ENCODE measurements around the gene TTI1. TPM values are rescaled to one million over a fixed set of nuclear protein-coding genes. Genes with fewer than 3 reads are reported as not detected.

The TTI1 gene
- polyA plus RNA-seq, 1 donor from 2014 or later: 20.0 TPM

DNA sequence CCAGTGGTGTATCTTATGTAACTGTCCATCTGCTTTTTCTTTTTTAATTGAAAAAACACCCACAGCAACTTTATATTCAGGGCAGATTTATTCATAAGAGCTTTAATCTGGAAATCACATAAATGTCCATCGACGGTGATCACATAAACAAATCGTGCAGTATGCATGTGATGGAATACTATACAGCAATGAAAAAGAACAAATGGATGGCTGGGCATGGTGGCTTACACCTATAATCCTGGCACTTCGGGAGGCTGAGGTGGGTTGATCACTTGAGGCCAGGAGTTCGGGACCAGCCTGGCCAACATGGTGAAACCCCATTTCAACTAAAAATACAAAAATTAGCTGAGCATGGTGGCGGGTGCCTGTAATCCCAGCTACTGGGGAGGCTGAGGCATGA lies 91.3 kb downstream of the TTI1 start:
- Histone ChIP-seq H3K27ac (ENCODE audit: low read length) (no peak overlapping the region), H3K36me3 (ENCODE audit: insufficient read depth, low read length) (no peaks in the 10 kb centered on the region), H3K79me2 (replicated peaks; ENCODE audit: insufficient read depth, low read length) (no peaks in the 10 kb centered on the region), H3K9ac (ENCODE audit: low read length) (no peak overlapping the region), H3K27me3 (ENCODE audit: insufficient read depth, low read depth, low read length) (no peaks in the 10 kb centered on the region), H3F3A (ENCODE audit: insufficient read depth, low read length, poor library complexity, severe bottlenecking) (no peaks in the 10 kb centered on the region), H2AFZ (ENCODE audit: low read depth, low read length) (no peak overlapping the region), H3K9me3 (ENCODE audit: low read length) (no peaks in the 10 kb centered on the region), H3K4me2 (ENCODE audit: low read length) (no peak overlapping the region), H3K4me3 (ENCODE audit: low read length) (no peak overlapping the region), H3K9me2 (ENCODE audit: insufficient read depth, low read length) (no peaks in the 10 kb centered on the region), H4K20me1 (ENCODE audit: insufficient read depth) (no peaks in the 10 kb centered on the region)
- no peak for TF ChIP-seq SMC3 (conservative IDR thresholded peaks at IDR 0.05; ENCODE audit: poor library complexity)
- no peak for TF ChIP-seq MXI1 (conservative IDR thresholded peaks at IDR 0.05; ENCODE audit: poor library complexity, severe bottlenecking)
- TF ChIP-seq EZH2 (IDR thresholded peaks at IDR 0.05; ENCODE audit: borderline replicate concordance, insufficient read depth, low read length, poor library complexity, severe bottlenecking): no peak
- TF ChIP-seq, protein P1, sequence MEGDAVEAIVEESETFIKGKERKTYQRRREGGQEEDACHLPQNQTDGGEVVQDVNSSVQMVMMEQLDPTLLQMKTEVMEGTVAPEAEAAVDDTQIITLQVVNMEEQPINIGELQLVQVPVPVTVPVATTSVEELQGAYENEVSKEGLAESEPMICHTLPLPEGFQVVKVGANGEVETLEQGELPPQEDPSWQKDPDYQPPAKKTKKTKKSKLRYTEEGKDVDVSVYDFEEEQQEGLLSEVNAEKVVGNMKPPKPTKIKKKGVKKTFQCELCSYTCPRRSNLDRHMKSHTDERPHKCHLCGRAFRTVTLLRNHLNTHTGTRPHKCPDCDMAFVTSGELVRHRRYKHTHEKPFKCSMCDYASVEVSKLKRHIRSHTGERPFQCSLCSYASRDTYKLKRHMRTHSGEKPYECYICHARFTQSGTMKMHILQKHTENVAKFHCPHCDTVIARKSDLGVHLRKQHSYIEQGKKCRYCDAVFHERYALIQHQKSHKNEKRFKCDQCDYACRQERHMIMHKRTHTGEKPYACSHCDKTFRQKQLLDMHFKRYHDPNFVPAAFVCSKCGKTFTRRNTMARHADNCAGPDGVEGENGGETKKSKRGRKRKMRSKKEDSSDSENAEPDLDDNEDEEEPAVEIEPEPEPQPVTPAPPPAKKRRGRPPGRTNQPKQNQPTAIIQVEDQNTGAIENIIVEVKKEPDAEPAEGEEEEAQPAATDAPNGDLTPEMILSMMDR (IDR thresholded peaks at IDR 0.05; ENCODE audit: poor library complexity, severe bottlenecking): no peak
- TF ChIP-seq POLR2AphosphoS5 (IDR thresholded peaks at IDR 0.05): no peak
- no peak for TF ChIP-seq REST (IDR thresholded peaks at IDR 0.05; ENCODE audit: borderline replicate concordance)
- TF ChIP-seq EP300 (conservative IDR thresholded peaks at IDR 0.05; ENCODE audit: poor library complexity, severe bottlenecking): no peak
- TF ChIP-seq RAD21 (conservative IDR thresholded peaks at IDR 0.05): no peak
- no peak for TF ChIP-seq TAF1 (IDR thresholded peaks at IDR 0.05; ENCODE audit: low read depth)

DNA sequence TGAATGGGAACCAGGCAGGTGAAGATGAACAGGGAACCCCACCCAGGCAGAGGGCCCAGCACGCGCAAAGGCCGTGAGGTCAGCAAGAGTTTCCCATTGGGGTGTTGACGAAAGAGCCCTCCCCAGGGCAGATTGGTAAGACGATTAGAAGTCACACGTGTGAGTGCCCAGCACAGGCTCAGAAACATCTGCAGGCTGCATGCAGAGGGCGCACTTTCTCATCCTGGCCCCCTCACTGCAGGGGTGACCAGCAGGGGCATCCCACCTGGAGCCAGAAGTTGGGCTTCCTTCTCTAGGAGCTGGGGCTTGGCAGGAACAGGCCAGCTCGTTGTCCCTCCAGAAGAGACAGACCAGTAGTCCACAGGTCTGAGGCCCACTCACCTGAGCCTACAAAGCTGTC lies 91.9 kb downstream of the TTI1 start:
- Histone ChIP-seq H3K4me2 (ENCODE audit: low read length) (no peak overlapping the region), H3F3A (ENCODE audit: insufficient read depth, low read length, poor library complexity, severe bottlenecking) (no peaks in the 10 kb centered on the region), H3K4me3 (ENCODE audit: low read length) (no peak overlapping the region), H3K79me2 (replicated peaks; ENCODE audit: insufficient read depth, low read length) (no peaks in the 10 kb centered on the region), H3K9ac (ENCODE audit: low read length) (no peak overlapping the region), H3K36me3 (ENCODE audit: insufficient read depth, low read length) (no peaks in the 10 kb centered on the region), H3K9me2 (ENCODE audit: insufficient read depth, low read length) (no peaks in the 10 kb centered on the region), H2AFZ (ENCODE audit: low read depth, low read length) (no peak overlapping the region), H3K27ac (ENCODE audit: low read length) (no peak overlapping the region), H3K9me3 (ENCODE audit: low read length) (no peaks in the 10 kb centered on the region), H4K20me1 (ENCODE audit: insufficient read depth) (no peaks in the 10 kb centered on the region), H3K27me3 (ENCODE audit: insufficient read depth, low read depth, low read length) (no peaks in the 10 kb centered on the region)
- no peak for TF ChIP-seq RAD21 (conservative IDR thresholded peaks at IDR 0.05)
- TF ChIP-seq EZH2 (IDR thresholded peaks at IDR 0.05; ENCODE audit: borderline replicate concordance, insufficient read depth, low read length, poor library complexity, severe bottlenecking): no peak
- no peak for TF ChIP-seq REST (IDR thresholded peaks at IDR 0.05; ENCODE audit: borderline replicate concordance)
- no peak for TF ChIP-seq MXI1 (conservative IDR thresholded peaks at IDR 0.05; ENCODE audit: poor library complexity, severe bottlenecking)
- no peak for TF ChIP-seq EP300 (conservative IDR thresholded peaks at IDR 0.05; ENCODE audit: poor library complexity, severe bottlenecking)
- TF ChIP-seq TAF1 (IDR thresholded peaks at IDR 0.05; ENCODE audit: low read depth): no peak
- TF ChIP-seq, protein P1 (IDR thresholded peaks at IDR 0.05; ENCODE audit: poor library complexity, severe bottlenecking): no peak

All from neural cell (in vitro differentiated cells).